ENCODE measurements around the gene LIPA.
"Not testable (repeated sequence)": the region's sequence is repeated elsewhere in the genome, so short reads cannot be mapped to it uniquely, and the experiment has no call there.

The LIPA gene

DNA sequence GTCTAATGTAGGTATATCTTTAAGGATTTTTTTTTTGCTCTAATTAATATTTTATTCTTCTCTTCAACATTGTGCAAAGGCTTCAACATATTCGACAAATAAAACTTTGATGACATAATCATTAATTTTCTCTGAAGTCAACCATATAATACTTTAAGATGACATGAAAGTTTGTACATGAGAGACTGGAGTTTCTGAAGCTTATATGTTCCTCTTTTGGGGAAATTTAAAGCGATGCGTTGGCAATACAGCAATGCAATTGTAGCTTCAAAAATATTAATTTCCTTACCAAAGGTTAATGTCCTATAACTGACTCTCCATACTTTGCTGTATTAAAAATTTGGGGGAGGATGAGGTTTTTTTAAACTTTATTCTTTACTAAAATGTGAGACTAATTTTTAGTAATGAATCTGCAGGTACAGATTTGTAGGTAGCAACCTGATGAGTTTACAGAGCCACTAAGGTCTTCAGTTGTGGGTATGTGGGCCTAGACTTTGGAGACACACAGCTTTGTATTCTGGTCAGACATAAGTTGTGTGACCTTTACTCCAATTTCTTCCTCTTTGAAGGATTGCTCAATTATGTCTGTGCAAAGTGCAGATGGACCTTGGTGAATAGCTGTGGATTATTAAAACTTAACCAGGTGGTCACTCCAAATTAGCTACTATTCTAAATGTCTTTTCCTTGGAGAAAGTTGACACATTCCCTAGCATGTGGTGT, 18.0 kb upstream of the LIPA start:
- no peak for DNase-seq

DNA sequence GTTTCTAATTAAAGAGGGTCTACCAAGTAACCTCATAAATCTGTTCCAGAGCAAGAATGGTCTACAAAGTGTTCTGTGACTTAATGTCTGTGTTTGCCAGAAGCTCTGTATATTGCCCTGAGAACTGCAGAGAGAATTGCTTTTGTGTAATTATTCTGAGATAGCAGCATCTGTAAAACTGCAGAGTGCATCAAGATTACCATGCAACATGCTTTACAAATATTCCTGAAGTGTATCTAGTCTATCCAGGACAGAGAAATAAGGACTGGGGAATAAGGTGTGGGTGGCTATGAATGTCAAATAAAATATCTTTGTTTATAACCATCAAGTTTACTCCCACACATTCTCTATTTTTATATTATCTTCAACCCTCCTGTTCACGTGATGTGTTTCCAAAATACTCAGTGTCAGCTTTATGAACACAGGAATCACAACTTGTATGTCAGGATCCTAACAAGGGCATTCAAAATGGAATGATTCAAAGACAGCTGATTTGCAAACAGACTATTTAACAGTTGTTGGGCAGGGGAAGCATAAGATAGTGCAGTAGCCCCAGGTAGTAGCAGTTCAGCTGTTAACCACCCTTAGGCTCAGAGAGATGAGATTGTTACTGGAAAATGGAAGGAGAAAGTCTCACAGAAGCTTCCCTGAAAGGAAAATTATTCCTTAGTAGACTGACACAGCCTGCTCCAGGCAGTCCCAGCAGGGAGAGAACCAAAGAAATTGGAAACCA, 15.3 kb upstream of the LIPA start:
- DNase-seq = no peak

DNA sequence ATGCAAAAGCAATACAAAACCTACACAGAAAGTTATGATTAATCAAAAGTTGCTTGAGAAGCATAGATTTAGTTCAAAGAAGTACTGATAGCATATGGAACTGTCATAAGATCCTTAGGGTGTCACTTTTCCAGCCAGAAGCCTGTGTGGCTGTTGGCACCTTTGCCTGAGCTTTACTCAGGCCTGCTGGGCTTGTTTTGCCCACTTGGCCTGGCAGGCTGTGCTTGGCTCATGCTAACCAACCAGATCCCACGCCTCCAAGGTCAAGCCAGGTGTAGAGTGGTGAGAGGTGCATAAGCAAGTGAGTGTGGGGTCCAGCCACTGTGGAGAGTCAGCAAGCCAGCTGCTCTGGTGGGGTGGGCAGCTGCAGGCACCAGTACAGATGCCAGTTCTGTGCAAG, 12.0 kb upstream of the LIPA start:
- DNase-seq = no peak

DNA sequence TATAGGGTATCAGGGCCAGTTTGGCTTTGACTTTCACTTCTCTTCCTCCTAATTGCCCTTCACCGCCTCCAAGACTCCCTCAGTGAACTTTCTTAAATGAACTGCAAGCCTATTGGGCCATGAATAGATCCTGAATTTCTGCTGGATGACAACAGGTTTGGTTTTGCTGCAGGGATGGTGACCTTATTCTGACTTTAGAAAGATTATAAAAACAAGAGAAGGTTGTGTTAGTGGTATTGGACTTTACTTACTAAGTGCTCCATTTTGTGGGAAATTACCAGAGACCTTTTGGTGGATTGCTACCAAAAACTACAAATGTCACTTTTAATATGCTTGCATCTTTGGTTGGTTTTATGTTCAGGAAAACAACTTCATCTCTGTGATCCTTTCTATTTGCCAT, 11.5 kb upstream of the LIPA start:
- DNase-seq = no peak

DNA sequence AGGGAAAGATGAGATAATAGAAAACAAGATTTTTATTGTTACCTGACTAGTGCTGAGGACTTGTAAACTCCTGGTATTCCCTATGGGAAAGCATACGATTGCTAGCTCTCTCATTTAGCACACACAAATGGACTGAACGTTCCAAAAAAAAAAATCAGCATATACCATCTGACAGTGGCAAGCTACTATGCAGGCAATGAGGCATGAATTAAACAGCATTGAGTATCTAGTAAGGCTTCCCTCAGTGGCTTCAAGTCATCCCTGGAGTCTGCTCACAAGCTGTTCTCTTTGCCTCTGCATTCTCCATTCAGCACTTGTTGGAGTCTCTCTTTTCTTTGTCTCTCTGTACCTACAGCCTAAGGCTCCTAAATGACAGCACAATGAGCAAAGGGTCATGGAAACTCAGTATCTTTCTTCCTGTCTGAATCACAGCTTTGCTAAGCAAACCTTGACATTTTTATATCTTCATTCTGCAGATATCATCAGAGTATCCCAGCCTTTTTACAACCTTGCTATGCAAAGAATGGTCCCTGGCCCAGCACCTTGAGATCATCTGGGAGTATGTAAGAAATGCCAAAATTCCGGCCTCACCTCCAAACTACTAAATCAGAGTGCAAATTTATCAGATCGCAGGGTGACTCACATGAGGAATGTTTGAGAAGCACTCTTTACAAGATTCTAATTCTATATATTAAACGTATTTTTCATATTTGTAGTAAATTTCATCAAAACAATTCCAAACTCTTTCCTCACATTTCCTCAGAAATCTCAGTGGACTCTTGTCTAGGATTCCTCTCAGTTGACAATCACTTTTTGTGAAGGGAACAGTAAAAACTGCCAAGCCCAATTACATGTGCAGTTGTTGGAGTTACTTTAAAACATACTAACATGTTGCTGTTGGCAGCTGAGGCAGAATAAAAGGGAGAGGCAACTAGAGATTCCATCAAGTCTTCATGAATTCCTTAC, 10.8 kb upstream of the LIPA start:
- DNase-seq = no peak

DNA sequence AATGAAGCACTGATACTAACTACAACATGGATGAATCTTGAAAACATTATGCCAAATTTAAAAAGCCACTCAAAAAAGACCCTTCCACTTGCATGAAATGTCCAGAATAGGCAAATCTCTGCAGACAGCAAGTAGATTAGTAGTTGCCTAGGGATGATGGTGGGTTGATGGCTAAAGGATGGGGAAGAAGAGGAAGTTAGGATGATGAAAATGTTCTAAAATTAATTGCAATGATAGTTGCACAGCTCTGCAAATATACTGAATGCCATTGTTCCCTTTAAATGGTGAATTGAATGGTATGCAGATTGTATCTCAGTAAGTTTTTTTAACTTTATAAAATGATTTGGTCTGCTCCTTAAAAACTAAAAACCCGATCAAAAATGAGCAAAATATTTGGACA, 7.3 kb upstream of the LIPA start:
- no peak for DNase-seq

DNA sequence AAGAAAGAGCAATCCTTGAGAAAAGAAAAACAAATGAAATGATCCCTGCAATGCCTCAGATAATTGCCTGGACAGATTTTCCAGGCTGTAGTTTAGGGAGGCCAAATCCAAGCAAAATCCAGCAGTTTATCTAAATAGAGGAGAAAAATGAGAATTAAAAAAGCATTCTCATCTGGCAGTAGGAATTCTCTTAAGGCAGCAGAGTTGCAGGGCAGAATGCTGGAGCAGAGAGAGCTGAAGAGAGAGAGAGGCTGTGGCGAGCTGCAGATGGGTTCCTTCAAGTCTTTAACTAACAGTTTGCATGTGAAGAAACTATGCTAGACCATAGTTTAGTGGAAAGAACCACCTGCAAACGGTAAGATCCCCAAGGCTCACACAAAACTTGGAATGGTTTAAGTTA, 6.0 kb upstream of the LIPA start:
- DNase-seq = no peak

DNA sequence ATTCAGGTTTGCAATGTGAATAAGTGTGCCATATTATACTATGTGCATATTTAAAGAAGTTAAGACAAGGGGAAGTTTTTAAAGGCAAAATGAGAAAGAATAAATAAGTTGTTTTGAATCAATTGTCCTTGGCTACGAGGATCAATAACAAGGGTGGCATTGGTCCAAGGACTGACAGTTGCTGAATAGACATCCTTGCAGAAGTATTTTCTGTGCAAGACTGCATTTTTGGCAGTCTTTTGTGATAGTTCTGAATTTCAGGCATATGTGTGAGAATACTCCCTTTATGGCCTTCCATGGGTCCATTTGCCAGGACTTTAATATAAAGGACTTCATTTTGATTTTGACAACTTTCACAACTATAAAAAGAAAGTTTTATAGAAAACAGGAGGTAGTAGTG, 5.4 kb upstream of the LIPA start:
- DNase-seq = no peak

DNA sequence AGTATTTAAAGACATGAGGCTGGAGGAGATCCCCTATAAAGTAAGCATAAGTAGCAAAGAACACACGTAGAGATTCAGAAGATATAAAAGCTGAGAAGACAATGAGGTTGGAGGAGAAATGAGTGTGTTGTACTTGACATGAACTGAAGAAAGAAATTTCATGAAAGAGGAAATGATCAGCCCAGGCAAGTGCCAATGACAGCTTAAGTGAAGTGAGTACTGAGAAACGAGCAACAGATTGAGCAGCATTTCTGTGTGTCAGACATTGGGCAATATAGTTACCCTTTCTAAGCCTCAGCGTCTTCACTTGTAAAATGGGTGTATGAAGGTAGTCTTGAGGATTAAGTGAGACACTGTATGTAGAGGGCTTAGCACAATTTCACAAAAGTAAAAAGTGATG, 4.8 kb upstream of the LIPA start:
- DNase-seq = no peak

DNA sequence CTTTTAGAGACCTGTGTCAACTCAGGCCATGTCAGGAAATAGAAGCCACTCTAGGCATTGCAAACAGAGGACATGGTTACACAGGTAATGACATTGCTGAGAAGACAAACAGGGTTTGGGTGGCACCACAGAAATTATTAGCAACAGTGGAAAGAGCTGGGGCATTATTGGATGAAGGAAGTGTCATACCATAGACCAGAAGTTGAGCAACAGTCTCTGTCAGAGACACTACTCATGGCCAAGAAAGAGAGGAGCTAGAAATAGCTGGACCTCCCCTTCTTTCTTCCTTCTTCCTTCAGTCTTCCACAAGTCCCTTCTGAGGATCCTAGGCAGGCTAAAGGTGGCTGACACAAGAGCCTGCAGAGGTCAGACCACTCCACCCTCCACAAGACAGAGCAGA, 4.2 kb upstream of the LIPA start:
- DNase-seq = no peak

DNA sequence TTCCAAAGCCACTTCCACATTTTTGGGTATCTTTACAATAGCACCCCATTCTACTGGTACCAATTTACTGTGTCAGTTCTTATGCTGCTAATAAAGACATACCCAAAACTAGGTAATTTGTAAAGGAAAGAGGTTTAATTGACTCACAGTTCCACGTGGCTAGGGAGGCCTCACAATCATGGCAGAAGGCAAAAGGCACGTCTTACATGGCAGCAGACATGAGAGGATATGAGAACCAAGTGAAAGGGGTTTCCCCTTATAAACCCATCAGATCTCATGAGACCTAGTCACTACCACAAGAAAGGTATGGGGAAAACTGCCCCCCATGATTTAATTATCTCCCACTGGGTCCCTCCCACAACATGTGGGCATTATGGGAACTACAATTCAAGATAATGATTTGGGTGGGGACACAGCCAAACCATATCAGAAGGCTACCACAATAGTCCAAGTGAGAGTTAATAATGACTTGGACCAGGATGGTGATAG, 3.6 kb upstream of the LIPA start:
- DNase-seq = not testable (repeated sequence)

DNA sequence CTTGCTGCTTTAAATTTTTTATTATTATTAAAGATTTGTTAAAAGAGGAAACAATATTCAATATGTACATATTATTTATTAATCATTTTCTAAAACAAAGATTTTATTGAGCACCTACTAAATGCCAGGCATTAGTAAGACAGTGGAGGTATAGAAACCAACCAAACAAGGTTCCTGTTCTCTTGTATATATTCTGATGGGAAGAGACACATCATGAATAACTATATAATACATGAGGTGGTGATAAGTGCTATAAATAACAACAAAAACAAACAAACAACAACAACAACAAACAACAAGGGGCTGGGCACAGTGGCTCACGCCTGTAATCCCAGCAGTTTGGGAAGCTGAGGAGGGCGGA, 630 bp upstream of the LIPA start:
- DNase-seq = no peak

DNA sequence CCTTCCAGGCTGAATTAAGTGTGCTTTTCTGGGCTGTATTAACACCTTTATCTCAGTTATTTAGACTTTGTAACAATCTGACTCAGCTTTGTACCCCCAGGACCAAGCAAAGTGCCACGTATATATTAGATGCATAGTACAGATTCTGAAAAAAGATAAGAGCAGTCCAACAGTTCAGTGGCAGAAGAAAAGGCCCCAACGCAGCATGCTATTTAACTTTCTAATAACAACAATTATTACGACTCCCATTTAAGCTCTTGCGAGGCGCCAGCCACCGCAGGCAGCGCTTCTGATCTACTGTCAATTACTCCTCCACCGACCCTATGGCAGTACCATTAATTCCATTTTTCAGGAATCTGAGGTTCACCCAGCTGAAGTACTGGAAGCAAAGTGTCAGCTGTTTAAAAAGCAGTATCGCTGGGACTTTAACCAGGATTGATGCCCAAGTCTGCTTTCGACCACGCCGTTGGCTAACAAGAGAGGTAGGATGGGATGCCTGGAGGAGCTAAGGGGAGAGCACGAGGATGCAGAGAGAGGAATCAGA, 638 bp downstream of the LIPA start:
- no peak for DNase-seq

DNA sequence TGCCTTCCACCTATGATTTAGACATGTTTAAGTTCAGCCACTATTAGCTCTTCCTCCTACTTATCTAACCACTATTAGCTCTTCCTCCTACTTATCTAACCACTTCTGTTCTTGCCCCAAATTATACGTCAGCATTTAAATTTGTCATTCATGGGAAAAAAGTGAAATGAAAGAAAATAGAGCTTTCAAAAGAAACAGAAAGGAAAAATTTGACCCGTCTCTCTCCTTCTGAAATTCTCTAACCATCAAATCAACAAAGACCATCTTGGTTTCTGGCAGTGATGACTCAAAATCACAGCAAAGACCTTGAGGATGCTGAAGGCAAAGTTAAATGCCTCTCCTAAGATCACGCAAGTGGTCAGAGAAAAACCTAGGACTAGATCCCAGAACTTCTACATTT, 2.6 kb downstream of the LIPA start:
- no peak for DNase-seq

DNA sequence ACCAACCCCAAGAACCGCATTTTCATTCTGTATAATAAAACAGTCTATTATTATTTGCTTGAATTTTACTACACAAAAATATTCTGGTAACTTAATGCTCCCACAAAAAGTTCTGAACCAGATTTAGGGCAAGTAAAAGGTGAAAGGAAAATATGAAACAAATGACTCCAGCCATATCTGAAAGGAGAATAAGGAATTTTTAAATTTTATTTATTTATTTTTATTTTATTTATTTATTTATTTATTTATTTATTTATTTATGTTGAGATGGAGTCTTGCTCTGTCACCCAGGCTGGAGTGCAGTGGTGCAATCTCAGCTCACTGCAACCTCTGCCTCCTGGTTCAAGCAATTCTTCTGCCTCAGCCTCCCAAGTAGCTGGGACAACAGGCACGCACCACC, 4.0 kb downstream of the LIPA start:
- DNase-seq = not testable (repeated sequence)

DNA sequence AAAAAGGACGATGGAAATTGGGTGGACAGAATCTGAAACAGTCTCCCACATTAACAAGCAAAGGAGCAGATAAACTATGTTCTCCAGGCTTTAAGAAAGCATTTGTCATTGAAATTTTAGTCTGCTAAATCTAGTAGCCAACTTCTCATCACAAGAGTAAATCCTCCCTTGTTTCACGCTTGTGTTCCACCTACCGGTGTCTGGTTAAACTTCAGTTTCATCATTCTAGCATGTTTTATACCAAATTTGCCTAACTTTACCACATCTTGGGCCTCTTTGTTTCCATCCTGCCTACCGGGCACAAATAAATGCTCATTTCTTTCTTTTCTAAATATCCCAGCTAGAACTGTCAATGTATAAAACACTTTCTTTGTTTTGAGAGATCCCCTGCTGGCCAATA, 5.8 kb downstream of the LIPA start:
- no peak for DNase-seq

DNA sequence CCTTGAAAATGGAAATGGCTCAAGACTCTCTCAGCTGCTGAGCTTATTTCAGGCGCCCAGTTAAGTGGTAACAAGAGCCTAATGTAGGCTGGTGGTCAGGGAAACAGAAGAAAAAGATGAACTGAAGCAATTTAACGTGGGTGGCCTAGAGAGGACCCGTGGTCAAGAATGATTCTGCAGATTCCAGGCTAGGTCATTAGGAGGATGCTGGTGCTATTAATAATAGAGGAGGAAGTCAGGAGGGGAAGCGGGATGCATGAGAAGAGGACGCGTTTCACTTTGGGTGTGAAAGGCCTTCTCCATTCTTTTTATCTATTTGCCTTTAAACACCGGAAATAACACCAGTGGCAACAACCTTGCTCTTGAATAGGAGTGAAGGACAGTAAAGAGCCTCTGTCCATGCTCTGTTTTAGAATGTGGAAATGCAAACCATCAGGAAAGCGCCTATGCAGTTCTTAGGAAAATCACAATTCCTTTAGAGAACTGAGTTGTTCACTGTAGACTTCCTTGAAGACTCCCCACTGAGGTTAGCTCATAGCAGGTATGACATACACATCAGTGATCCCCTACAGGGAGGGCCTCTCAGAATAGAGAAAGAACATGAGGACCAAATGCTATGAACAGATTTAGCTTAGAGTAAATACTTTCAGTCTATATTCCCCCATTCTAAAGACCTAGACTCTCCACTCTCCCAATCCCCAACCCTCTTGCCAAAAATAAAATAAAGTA, 8.6 kb downstream of the LIPA start:
- DNase-seq = no peak

DNA sequence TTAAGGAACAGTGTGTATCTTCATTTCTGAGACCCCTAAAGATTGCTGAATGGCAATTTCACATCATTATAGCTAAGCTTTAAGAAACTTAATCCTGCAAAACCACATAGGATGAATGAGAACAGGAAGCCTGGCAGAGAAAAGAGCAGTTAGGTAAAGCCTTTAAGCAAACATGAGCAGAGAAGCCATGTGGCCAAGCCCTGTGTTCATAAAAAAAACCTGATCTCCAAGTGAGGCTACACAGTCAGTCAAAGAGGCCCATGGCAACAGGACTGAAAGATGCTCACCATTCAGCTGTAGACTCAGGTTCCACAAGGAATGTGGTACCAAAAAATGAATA, 9.3 kb downstream of the LIPA start:
- DNase-seq = no peak

DNA sequence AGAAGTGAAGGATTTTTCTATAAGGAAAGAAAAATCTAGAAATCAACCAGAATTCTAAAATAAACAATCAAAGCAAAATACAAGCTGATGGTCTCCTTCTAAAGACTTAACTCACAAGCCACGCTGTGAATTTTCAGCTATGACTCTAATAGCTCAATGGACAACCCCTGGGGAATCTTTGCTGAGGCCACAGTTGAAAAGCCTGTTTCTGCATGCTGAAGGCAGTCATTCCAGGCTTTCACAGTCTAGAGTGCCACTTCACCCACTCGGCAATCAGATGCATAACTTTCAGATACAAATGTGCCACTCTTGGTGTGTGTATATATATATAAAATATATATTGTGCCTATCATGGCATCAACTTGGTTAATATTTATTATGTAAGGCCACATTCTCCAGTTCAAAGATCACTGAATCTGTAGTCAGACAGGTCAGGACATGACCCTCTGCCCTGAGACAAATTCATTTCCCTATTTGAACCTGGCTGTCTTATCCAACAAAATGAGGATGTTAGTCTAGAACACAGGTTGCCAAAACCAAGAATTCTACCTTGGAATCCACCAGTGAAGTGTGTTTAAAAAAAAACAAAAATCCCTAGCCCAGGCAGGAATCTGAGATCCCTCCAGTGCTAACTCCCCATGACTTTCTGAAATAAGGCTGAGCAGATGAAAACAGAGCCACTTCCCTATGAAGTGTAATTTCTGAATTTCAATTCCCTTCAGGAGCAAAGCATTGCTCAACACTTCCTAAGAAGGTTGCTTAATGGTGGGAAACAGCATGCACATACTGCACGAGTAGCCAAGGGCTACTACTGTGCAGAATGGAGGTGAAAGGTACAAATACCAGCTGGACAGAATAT, 9.9 kb downstream of the LIPA start:
- DNase-seq = no peak

DNA sequence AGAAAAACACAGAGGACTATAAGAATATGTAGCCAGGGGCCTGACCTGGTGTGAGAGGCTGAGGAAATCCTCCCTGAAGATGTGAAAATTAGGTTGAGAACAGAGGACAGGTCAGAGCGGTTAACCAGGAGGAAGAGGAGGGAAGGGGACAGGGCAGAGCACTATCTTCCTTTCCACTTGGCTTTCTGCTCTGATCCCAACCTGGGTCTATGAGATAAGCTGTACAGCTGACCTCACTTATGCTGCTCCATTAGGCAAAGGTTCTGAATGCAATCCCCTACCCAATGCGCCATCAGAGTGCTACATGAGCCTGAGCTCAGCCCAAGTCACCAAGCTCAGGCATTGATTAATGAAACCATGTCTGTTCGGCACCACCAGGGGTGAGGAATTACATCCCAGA, 10.5 kb downstream of the LIPA start:
- no peak for DNase-seq

DNA sequence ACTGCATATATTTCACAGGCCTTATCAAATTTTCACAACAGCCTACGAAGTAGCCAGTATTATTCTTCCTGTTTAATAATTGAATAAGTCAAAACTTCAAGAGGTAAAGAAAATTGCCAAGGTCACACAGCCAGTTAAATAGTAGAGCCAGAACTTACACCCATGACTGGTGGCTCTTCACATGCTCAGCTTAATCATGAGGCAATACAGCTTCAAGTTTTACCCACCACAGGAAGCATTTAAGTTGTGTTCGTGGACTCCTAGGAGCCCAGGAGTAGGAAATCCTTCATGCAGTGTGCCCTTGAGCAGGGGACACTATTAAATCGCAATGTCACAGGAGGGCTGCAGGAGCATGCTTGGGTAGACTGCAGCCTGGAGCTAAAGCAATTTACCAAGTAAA, 11.1 kb downstream of the LIPA start:
- no peak for DNase-seq

Measured in CD4-positive, alpha-beta T cell treated with Interleukin-12 subunit alpha and Interleukin-12 subunit beta, for 1 hour (primary cell).